Neural cell (in vitro differentiated cells): ENCODE results near the gene PCNX2. TPM values are rescaled to one million over a fixed set of nuclear protein-coding genes. Genes with fewer than 3 reads are reported as not detected.

Experiments
- H2AFZ ChIP-seq: fragments of 200-600, 300-800 bp; sonication (generic), shearing (Covaris generic); 2 replicates; pipeline ENCODE4 v1.6.0; 2014; ENCODE audit warnings: low read depth, mild to moderate bottlenecking, antibody characterized with exemption, low read length, moderate library complexity
- H3F3A ChIP-seq: fragments of 200-600 bp; shearing (Covaris generic); 2 replicates; pipeline ENCODE4 v1.6.1; 2016; ENCODE audit warnings: mild to moderate bottlenecking, moderate library complexity, mixed read lengths, antibody characterized with exemption, low read length; ENCODE audit not compliant: insufficient read depth, poor library complexity, severe bottlenecking
- H3K27ac ChIP-seq: fragments of 200-600, 300-800 bp; sonication (generic), shearing (Covaris generic); 2 replicates; pipeline ENCODE4 v1.5.1; 2014; ENCODE audit warnings: mild to moderate bottlenecking, low read length, moderate library complexity
- H3K27me3 ChIP-seq: fragments of 300-800, 200-600 bp; sonication (generic), shearing (Covaris generic); 2 replicates; pipeline ENCODE4 v1.6.0; 2014; ENCODE audit warnings: mild to moderate bottlenecking, low read depth, low read length, moderate library complexity; ENCODE audit not compliant: insufficient read depth
- H3K36me3 ChIP-seq: fragments of 300-800, 200-600 bp; sonication (generic), shearing (Covaris generic); 2 replicates; pipeline ENCODE4 v1.5.1; 2014; ENCODE audit warnings: mild to moderate bottlenecking, antibody characterized with exemption, low read length, moderate library complexity; ENCODE audit not compliant: insufficient read depth
- H3K4me2 ChIP-seq: fragments of 300-800, 200-600 bp; sonication (generic), shearing (Covaris generic); 2 replicates; pipeline ENCODE4 v1.6.0; 2014; ENCODE audit warnings: mild to moderate bottlenecking, low read length
- H3K4me3 ChIP-seq: fragments of 300-800, 200-600 bp; sonication (generic), shearing (Covaris generic); 2 replicates; pipeline ENCODE4 v1.5.1; 2014; ENCODE audit warnings: mild to moderate bottlenecking, low read length, moderate library complexity
- H3K79me2 ChIP-seq: fragments of 200-600 bp; shearing (Covaris generic); replicated peaks from 2 replicates; pipeline ENCODE4 v1.6.0; 2014; ENCODE audit warnings: mild to moderate bottlenecking, low read length, moderate library complexity; ENCODE audit not compliant: insufficient read depth
- H3K9ac ChIP-seq: fragments of 300-800, 200-600 bp; sonication (generic), shearing (Covaris generic); 2 replicates; pipeline ENCODE4 v1.6.1; 2016; ENCODE audit warnings: mild to moderate bottlenecking, low read length, mixed read lengths
- H3K9me2 ChIP-seq: fragments of 200-600 bp; shearing (Covaris generic); 2 replicates; pipeline ENCODE4 v1.6.1; 2016; ENCODE audit warnings: mild to moderate bottlenecking, low read length, mixed read lengths; ENCODE audit not compliant: insufficient read depth
- H3K9me3 ChIP-seq: fragments of 200-600, 300-800 bp; sonication (generic), shearing (Covaris generic); 2 replicates; pipeline ENCODE4 v1.6.1; 2016; ENCODE audit warnings: mild to moderate bottlenecking, mixed run types, low read length, moderate library complexity, mixed read lengths
- H4K20me1 ChIP-seq: fragments of 200-600 bp; shearing (Covaris generic); 2 replicates; pipeline ENCODE4 v1.6.1; 2016; ENCODE audit warnings: mild to moderate bottlenecking, mixed run types; ENCODE audit not compliant: insufficient read depth
- CTCF ChIP-seq: fragments of 450-650 bp; IDR thresholded peaks from 2 replicates; pipeline ENCODE4 v1.5.1; 2014; ENCODE audit warnings: antibody characterized with exemption, mild to moderate bottlenecking, moderate library complexity; ENCODE audit not compliant: poor library complexity, severe bottlenecking
- EP300 ChIP-seq: fragments of 450-650 bp; conservative IDR thresholded peaks from 2 replicates; pipeline ENCODE4 v1.6.1; 2014; ENCODE audit warnings: antibody characterized with exemption, mild to moderate bottlenecking, moderate library complexity; ENCODE audit not compliant: poor library complexity, severe bottlenecking
- EZH2 ChIP-seq: fragments of 200-600, 300-800 bp; shearing (Covaris generic), sonication (generic); IDR thresholded peaks from 2 replicates; pipeline ENCODE4 v1.6.1; 2014; ENCODE audit warnings: antibody characterized with exemption, low read length, borderline replicate concordance, mild to moderate bottlenecking; ENCODE audit not compliant: insufficient read depth, poor library complexity, severe bottlenecking
- MXI1 ChIP-seq: fragments of 450-650 bp; conservative IDR thresholded peaks from 2 replicates; pipeline ENCODE4 v1.6.1; 2014; ENCODE audit warnings: antibody characterized with exemption, mild to moderate bottlenecking; ENCODE audit not compliant: poor library complexity, severe bottlenecking
- POLR2AphosphoS5 ChIP-seq: IDR thresholded peaks from 2 replicates; pipeline ENCODE4 v1.6.1; 2012
- RAD21 ChIP-seq: fragments of 450-650 bp; conservative IDR thresholded peaks from 2 replicates; pipeline ENCODE4 v1.6.1; 2014; ENCODE audit warnings: antibody characterized with exemption, mild to moderate bottlenecking, moderate library complexity
- SMC3 ChIP-seq: fragments of 450-650 bp; conservative IDR thresholded peaks from 2 replicates; pipeline ENCODE4 v1.6.1; 2014; ENCODE audit warnings: antibody characterized with exemption, mild to moderate bottlenecking, moderate library complexity; ENCODE audit not compliant: poor library complexity
- polyA plus RNA-seq: library from polyadenylated mRNA; depleted of rRNA; stranded (reverse); fragments of >200 nt; gene quantifications from 2 replicates; pipeline ENCODE4 v1.2.3, GENCODE V29; 2014
- TF ChIP-seq, protein P1 (sequence below): IDR thresholded peaks from 2 replicates; pipeline ENCODE4 v1.6.1; 2012; ENCODE audit warnings: borderline replicate concordance

Gene PCNX2
- polyA plus RNA-seq, 1 donor from 2014 or later: 17.2 TPM

DNA sequence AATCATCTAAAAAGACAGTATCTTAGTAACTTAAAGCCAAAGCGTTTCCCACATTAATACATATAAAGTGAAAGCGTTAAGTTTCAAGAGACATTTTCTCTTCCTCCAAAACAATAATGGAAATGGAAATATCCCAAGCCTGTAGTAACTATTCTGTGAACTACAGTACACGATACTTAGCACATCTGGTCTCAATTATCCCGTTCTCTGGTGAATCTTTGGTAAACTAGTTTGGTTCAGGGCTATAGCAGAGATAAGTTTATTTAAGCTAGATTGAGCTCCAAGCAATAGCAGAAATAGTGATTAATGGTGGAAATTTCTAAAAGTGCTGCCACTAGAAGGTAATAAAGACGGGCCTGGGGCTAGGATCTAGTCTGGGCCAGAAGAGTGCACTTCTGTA, 55.2 kb downstream of the PCNX2 start:
- H3K4me2 ChIP-seq: no peak overlapping the region
- no peak overlapping the region for H3K4me3 ChIP-seq
- H3K27ac ChIP-seq: no peak overlapping the region
- no peaks in the 10 kb centered on the region for H4K20me1 ChIP-seq
- H3K9ac ChIP-seq: no peak overlapping the region
- no peaks in the 10 kb centered on the region for H3K9me3 ChIP-seq
- TF ChIP-seq EZH2 (no peak), SMC3 (no peak), EP300 (no peak), RAD21 (no peak), POLR2AphosphoS5 (no peak)
- TF ChIP-seq, protein P1, sequence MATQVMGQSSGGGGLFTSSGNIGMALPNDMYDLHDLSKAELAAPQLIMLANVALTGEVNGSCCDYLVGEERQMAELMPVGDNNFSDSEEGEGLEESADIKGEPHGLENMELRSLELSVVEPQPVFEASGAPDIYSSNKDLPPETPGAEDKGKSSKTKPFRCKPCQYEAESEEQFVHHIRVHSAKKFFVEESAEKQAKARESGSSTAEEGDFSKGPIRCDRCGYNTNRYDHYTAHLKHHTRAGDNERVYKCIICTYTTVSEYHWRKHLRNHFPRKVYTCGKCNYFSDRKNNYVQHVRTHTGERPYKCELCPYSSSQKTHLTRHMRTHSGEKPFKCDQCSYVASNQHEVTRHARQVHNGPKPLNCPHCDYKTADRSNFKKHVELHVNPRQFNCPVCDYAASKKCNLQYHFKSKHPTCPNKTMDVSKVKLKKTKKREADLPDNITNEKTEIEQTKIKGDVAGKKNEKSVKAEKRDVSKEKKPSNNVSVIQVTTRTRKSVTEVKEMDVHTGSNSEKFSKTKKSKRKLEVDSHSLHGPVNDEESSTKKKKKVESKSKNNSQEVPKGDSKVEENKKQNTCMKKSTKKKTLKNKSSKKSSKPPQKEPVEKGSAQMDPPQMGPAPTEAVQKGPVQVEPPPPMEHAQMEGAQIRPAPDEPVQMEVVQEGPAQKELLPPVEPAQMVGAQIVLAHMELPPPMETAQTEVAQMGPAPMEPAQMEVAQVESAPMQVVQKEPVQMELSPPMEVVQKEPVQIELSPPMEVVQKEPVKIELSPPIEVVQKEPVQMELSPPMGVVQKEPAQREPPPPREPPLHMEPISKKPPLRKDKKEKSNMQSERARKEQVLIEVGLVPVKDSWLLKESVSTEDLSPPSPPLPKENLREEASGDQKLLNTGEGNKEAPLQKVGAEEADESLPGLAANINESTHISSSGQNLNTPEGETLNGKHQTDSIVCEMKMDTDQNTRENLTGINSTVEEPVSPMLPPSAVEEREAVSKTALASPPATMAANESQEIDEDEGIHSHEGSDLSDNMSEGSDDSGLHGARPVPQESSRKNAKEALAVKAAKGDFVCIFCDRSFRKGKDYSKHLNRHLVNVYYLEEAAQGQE: no peak
- no peaks in the 10 kb centered on the region for H3K79me2 ChIP-seq
- H3K27me3 ChIP-seq: no peaks in the 10 kb centered on the region
- no peaks in the 10 kb centered on the region for H3K36me3 ChIP-seq
- no peak overlapping the region for H2AFZ ChIP-seq
- no peaks in the 10 kb centered on the region for H3K9me2 ChIP-seq
- H3F3A ChIP-seq: no peaks in the 10 kb centered on the region

GRCh38 chr1:233238884-233239431, 56.6 kb downstream of the PCNX2 start:
- H3F3A ChIP-seq: no peaks in the 10 kb centered on the region
- H3K4me2 ChIP-seq: no peak overlapping the region
- no peak overlapping the region for H3K4me3 ChIP-seq
- no peak overlapping the region for H3K27ac ChIP-seq
- no peak overlapping the region for H3K9ac ChIP-seq
- TF ChIP-seq MXI1 (no peak), RAD21 (peak; percentile 43), EZH2 (no peak), CTCF (peak; percentile 40), EP300 (no peak), POLR2AphosphoS5 (no peak), SMC3 (no peak)
- TF ChIP-seq, protein P1: no peak
- H3K27me3 ChIP-seq: no peaks in the 10 kb centered on the region
- no peaks in the 10 kb centered on the region for H4K20me1 ChIP-seq
- H3K9me3 ChIP-seq: no peaks in the 10 kb centered on the region
- H3K36me3 ChIP-seq: no peaks in the 10 kb centered on the region
- H3K9me2 ChIP-seq: no peaks in the 10 kb centered on the region
- H2AFZ ChIP-seq: no peak overlapping the region
- H3K79me2 ChIP-seq: no peaks in the 10 kb centered on the region
